ENCODE results near the gene PYCARD. TPM values are rescaled to one million over a fixed set of nuclear protein-coding genes. Genes with fewer than 3 reads are reported as not detected.

PYCARD gene
- total and polyA plus RNA-seq, 2 experiments from 2014 or later = 53.1 to 54.0 TPM

- H3K4me1 Mint-ChIP-seq = peaks cover 7% of the 10 kb centered on the region; the same call in 2 of the 3 replicates
- ATAC-seq (no peak), DNase-seq (ENCODE audit: low spot score) (no peak)
- H3K4me3 Mint-ChIP-seq = no peak overlapping the region
- TF ChIP-seq REST (IDR thresholded peaks at IDR 0.05; ENCODE audit: unreplicated experiment) (no peak), JUNB (IDR thresholded peaks at IDR 0.05; ENCODE audit: unreplicated experiment) (no peak), ZNF331 (CRISPR knock-in tag; IDR thresholded peaks at IDR 0.05; ENCODE audit: low read depth) (no peak), ETS1 (IDR thresholded peaks at IDR 0.05) (no peak), ZNF462 (CRISPR knock-in tag; IDR thresholded peaks at IDR 0.05) (no peak), POLR2AphosphoS5 (IDR thresholded peaks at IDR 0.05; ENCODE audit: low read depth) (peak; percentile 40; the same call in 1 of the 2 replicates), EZH2 (IDR thresholded peaks at IDR 0.05; ENCODE audit: low read depth, unreplicated experiment) (no peak)
- H4K20me1 ChIP-seq (replicated peaks; ENCODE audit: insufficient read depth) = no peaks in the 10 kb centered on the region
- H3K4me1 ChIP-seq (ENCODE audit: insufficient read depth) = peaks cover 4% of the 10 kb centered on the region; the same call in 1 of the 2 replicates
- H3K4me2 ChIP-seq = no peak overlapping the region
- H3K4me3 ChIP-seq = no peak overlapping the region
- no peaks in the 10 kb centered on the region for H3K36me3 ChIP-seq (ENCODE audit: insufficient read depth)
- no peak overlapping the region for H3K27ac ChIP-seq (ENCODE audit: low read depth)
- H2AFZ ChIP-seq = no peak overlapping the region
- H3F3A ChIP-seq (replicated peaks; ENCODE audit: low read depth) = no peaks in the 10 kb centered on the region
- no peaks in the 10 kb centered on the region for H3K9me2 ChIP-seq (ENCODE audit: insufficient read depth)
- no peaks in the 10 kb centered on the region; the same call in 2 of the 3 replicates for H3K9me3 Mint-ChIP-seq
- H3K27me3 Mint-ChIP-seq (ENCODE audit: insufficient read depth, low read depth, poor library complexity) = peaks cover 26% of the 10 kb centered on the region
- no peak overlapping the region for H3K27ac Mint-ChIP-seq
- H3K79me2 ChIP-seq (replicated peaks; ENCODE audit: insufficient read depth) = no peaks in the 10 kb centered on the region
- no peaks in the 10 kb centered on the region for H3K36me3 Mint-ChIP-seq (ENCODE audit: low read depth)
- peaks cover 17% of the 10 kb centered on the region for H3K27me3 ChIP-seq (ENCODE audit: insufficient read depth)
Measured at GRCh38 chr16:31221357-31222160, 19.0 kb upstream of the PYCARD start.

All from GM23338 (cell line).